Rectal smooth muscle tissue (tissue), 1 donor: ENCODE measurements around the gene KCNC3.

Experiments
- H3K27ac ChIP-seq: one replicate; pipeline ENCODE4 v1.7.0; 2013; ENCODE audit warnings: low read depth, low read length, inconsistent platforms
- H3K27me3 ChIP-seq: one replicate; pipeline ENCODE4 v1.7.0; 2013; ENCODE audit warnings: low read length; ENCODE audit not compliant: control insufficient read depth, insufficient read depth
- H3K36me3 ChIP-seq: one replicate; pipeline ENCODE4 v1.7.0; 2013; ENCODE audit warnings: low read length; ENCODE audit not compliant: control insufficient read depth, insufficient read depth
- H3K4me1 ChIP-seq: one replicate; pipeline ENCODE4 v1.7.0; 2013; ENCODE audit warnings: low read length; ENCODE audit not compliant: control insufficient read depth, insufficient read depth
- H3K4me3 ChIP-seq: one replicate; pipeline ENCODE4 v1.7.0; 2013; ENCODE audit warnings: low read length
- H3K9ac ChIP-seq: one replicate; pipeline ENCODE4 v1.7.0; 2013; ENCODE audit warnings: low read length

Gene KCNC3

GRCh38 chr19:50310759-50311465 lies 18.3 kb downstream of the KCNC3 start:
- Histone ChIP-seq H3K4me3 (no peak overlapping the region), H3K36me3 (no peaks in the 10 kb centered on the region), H3K27me3 (peaks cover 23% of the 10 kb centered on the region), H3K4me1 (no peaks in the 10 kb centered on the region), H3K27ac (no peak overlapping the region), H3K9ac (no peak overlapping the region)

DNA sequence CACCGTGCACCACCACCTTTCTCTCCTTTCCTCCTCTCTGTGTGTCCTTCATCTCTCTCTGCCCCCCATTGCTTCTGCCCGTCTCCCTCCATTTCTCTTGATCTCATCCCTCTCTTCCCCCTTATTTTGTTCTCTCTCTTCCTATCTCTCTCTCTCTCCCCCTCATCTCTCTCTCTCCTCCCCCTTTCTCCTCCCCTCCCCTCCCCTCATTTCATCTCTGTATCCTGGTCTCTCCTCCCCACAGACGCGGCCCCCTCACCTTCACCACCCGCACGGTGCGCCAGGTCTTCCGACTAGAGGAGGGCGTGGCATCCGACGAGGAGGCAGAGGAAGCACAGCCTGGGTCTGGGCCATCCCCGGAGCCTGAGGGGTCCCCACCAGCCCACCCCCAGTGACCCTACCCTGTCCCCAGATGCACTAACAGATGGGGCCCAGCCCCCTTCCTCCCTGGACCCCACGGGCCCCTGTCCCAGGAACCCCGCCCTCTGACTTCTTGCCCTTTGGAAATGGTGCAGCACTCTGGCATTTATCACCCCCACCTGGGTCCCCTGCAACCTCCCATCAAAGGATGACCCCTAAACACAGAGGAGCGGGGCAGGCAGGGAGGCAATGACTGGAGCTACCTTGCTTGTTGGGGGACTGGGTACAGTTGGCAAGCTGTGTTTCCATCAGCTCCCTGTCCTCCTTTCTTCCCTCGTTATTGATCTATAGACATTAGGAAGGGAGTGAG lies 19.6 kb downstream of the KCNC3 start:
- H3K27me3 ChIP-seq = peaks cover 19% of the 10 kb centered on the region

GRCh38 chr19:50308991-50309390 lies 20.2 kb downstream of the KCNC3 start:
- Histone ChIP-seq H3K9ac (no peak overlapping the region), H3K4me1 (no peaks in the 10 kb centered on the region), H3K27ac (no peak overlapping the region), H3K4me3 (no peak overlapping the region), H3K36me3 (no peaks in the 10 kb centered on the region), H3K27me3 (peaks cover 15% of the 10 kb centered on the region)

More for the DNA sequence above, 19.6 kb downstream of the KCNC3 start:
- Histone ChIP-seq H3K36me3 (no peaks in the 10 kb centered on the region), H3K4me3 (no peak overlapping the region), H3K9ac (no peak overlapping the region), H3K27ac (no peak overlapping the region), H3K4me1 (no peaks in the 10 kb centered on the region)

- Histone ChIP-seq H3K27ac (no peak overlapping the region), H3K27me3 (no peaks in the 10 kb centered on the region), H3K4me1 (no peaks in the 10 kb centered on the region), H3K4me3 (no peak overlapping the region), H3K36me3 (no peaks in the 10 kb centered on the region), H3K9ac (no peak overlapping the region)
Measured at GRCh38 chr19:50303558-50303957, 25.6 kb downstream of the KCNC3 start.

- Histone ChIP-seq H3K27ac (no peak overlapping the region), H3K9ac (no peak overlapping the region), H3K27me3 (no peaks in the 10 kb centered on the region), H3K36me3 (no peaks in the 10 kb centered on the region), H3K4me1 (no peaks in the 10 kb centered on the region), H3K4me3 (no peak overlapping the region)
Measured at GRCh38 chr19:50301607-50301971, 27.6 kb downstream of the KCNC3 start.

DNA sequence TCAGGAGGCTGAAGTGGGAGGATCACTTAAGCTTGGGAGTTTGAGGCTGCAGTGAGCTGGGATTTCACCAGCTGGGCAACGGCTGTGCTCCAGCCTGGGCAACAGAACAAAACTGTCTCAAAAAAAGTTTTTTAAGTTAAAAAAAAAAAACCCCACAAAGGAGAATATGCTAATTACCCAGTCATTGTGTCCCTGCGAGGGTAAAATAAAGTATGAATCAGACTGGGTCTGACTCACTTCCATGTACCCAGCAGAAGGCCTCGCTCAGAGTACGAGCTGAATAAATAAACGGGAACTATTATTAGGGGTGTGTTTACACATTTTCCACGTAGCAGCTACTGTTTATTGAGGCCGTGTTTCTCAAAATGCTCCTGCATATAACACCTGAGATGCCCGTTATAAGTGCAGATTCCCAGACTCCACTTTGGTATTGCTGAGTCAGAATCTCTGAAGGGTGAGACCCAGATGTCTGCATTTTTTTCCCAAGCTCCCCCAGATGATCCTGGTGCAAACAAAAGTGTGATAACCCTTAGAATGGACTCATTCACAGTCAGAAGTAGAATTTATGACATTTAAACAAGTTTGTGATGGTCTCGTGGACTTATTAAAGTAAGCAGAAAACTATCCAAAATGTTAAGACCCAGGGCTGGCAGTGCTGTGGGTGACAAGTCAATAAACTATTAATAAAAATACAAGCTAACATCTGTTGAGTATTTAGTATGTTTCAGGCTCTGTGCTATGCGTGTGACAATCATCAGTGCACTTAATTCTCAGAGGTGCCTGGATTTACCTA lies 28.2 kb downstream of the KCNC3 start:
- Histone ChIP-seq H3K4me1 (no peaks in the 10 kb centered on the region), H3K27ac (no peak overlapping the region), H3K27me3 (no peaks in the 10 kb centered on the region), H3K4me3 (no peak overlapping the region), H3K36me3 (no peaks in the 10 kb centered on the region), H3K9ac (no peak overlapping the region)

DNA sequence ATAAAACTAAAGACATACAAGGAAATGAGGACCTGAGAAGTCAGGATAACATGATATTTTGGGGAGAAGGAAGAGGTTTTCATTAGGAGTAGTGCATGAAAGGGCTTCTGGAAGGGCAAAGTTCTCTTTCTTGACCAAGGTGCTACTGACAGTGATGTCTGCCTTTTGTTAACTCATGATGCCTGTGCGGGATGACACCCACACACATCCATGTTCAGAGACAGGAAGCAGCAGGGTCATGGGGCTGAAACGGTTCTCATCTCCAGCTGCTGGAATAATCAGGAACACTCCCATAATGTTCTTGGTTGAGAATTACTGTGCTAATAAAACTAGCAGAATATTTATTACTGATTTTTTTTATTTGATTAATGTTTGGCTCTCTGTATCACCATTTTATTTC lies 29.1 kb downstream of the KCNC3 start:
- no peak overlapping the region for H3K4me3 ChIP-seq
- H3K9ac ChIP-seq = no peak overlapping the region
- no peaks in the 10 kb centered on the region for H3K36me3 ChIP-seq
- no peaks in the 10 kb centered on the region for H3K4me1 ChIP-seq
- no peaks in the 10 kb centered on the region for H3K27me3 ChIP-seq
- H3K27ac ChIP-seq = no peak overlapping the region

DNA sequence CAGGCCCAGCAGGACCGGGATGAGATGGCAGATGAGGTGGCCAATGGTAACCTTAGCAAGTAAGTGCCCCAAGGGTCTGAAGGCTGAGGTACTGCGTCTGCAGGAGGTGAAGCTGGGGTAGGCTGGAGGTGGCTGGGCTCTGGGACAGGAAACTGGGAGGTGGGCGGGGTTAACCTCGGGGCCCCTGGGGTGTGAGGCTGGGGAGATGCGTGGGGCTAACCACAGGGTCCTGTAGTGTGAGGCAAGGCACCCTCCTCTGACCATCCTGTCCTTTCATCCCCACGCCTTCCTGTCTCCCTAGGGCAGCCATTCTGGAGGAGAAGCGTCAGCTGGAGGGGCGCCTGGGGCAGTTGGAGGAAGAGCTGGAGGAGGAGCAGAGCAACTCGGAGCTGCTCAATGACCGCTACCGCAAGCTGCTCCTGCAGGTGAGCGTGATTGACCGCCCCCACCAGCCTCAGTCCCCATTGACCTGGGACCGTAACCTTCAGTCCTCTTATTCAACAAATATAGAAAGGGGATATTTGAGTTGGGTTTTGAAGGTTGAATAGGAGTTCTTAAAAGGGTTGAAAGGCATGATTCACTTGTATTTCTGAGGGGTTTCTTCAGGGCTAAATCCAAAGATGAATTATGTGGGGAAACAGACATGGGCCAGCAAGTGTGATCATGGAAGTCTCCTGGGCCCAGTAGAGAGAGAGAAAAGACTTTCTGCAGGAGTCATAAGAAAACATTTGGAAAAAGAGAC lies 35.7 kb downstream of the KCNC3 start:
- Histone ChIP-seq H3K9ac (no peak overlapping the region), H3K4me1 (no peaks in the 10 kb centered on the region), H3K27me3 (no peaks in the 10 kb centered on the region), H3K27ac (no peak overlapping the region), H3K4me3 (no peak overlapping the region), H3K36me3 (peaks cover 8% of the 10 kb centered on the region)

DNA sequence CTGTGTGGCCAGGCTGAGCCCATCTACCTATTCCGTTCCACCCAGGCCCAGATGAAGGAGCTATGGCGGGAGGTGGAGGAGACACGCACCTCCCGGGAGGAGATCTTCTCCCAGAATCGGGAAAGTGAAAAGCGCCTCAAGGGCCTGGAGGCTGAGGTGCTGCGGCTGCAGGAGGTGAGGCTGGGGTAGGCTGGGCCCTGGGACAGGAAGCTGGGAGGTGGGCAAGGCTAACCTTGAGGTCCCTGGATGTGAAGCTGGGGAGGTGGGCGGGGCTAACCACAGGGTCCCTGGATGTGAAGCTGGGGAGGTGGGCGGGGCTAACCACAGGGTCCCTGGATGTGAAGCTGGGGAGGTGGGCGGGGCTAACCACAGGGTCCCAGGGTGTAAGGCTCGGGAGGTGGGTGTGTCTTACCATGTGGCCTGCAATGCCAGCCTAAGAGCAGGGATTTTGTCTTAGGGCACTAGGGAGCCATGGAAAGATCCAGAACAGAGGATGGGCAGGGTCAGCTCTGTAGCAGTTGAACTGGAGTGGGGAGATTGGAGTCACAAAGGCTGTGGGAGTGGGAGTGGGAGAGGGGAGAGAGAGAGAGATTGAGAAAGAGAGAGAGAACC lies 36.9 kb downstream of the KCNC3 start:
- H3K4me1 ChIP-seq = no peaks in the 10 kb centered on the region
- H3K27me3 ChIP-seq = no peaks in the 10 kb centered on the region
- peaks cover 12% of the 10 kb centered on the region for H3K36me3 ChIP-seq
- no peak overlapping the region for H3K4me3 ChIP-seq
- H3K9ac ChIP-seq = no peak overlapping the region
- H3K27ac ChIP-seq = no peak overlapping the region

- Histone ChIP-seq H3K27me3 (no peaks in the 10 kb centered on the region), H3K36me3 (peaks cover 14% of the 10 kb centered on the region), H3K4me1 (no peaks in the 10 kb centered on the region), H3K9ac (no peak overlapping the region), H3K4me3 (no peak overlapping the region), H3K27ac (no peak overlapping the region)
Measured at GRCh38 chr19:50290775-50291174, 38.4 kb downstream of the KCNC3 start.

DNA sequence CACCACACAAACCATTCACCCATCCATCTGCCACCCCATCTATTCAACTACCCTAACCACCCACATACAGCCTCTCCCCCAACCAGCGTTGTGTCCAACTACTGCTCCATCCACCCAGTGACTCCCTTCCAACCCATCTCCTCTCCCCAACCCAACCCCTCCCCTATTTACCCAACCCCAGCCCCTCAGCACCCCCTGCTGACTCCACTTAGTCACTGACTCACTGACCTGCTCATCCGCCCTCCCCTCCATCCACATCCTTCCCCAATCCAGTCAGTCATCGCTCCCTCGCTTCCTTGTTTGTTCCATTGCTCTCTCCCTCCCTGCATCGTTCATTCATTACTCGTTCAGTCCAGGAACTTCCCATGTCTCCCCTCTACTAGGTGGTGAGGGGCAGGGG lies 39.2 kb downstream of the KCNC3 start:
- Histone ChIP-seq H3K27me3 (no peaks in the 10 kb centered on the region), H3K27ac (no peak overlapping the region), H3K9ac (no peak overlapping the region), H3K36me3 (peaks cover 14% of the 10 kb centered on the region), H3K4me1 (no peaks in the 10 kb centered on the region), H3K4me3 (no peak overlapping the region)

GRCh38 chr19:50288954-50289353 lies 40.2 kb downstream of the KCNC3 start:
- no peak overlapping the region for H3K27ac ChIP-seq
- no peaks in the 10 kb centered on the region for H3K4me1 ChIP-seq
- peaks cover 14% of the 10 kb centered on the region for H3K36me3 ChIP-seq
- H3K4me3 ChIP-seq = no peak overlapping the region
- no peak overlapping the region for H3K9ac ChIP-seq
- H3K27me3 ChIP-seq = no peaks in the 10 kb centered on the region
